ENCODE measurements around the gene VASH2. TPM values are rescaled to one million over a fixed set of nuclear protein-coding genes. Genes with fewer than 3 reads are reported as not detected.
"Not testable (repeated sequence)": the region's sequence is repeated elsewhere in the genome, so short reads cannot be mapped to it uniquely, and the experiment has no call there.

The VASH2 gene
- polyA plus RNA-seq, 3 donors, result 21.5 to 24.7 (median 22.7) TPM

GRCh38 chr1:212951947-212952640 lies 1.8 kb downstream of the VASH2 start:
- no peak for DNase-seq (ENCODE audit: extremely low read depth in 1 of 11, low read depth in 9 of 11, low spot score in 4 of 11)

GRCh38 chr1:212952641-212952976 lies 2.3 kb downstream of the VASH2 start:
- DNase-seq (ENCODE audit: extremely low read depth in 1 of 11, low read depth in 9 of 11, low spot score in 4 of 11), result no peak

GRCh38 chr1:212953321-212953720 lies 3.0 kb downstream of the VASH2 start:
- no peak for DNase-seq (ENCODE audit: extremely low read depth in 1 of 11, low read depth in 9 of 11, low spot score in 4 of 11)

GRCh38 chr1:212954514-212954913 lies 4.2 kb downstream of the VASH2 start:
- no peak for DNase-seq (ENCODE audit: extremely low read depth in 1 of 11, low read depth in 9 of 11, low spot score in 4 of 11)

- no peak for DNase-seq (ENCODE audit: extremely low read depth in 1 of 11, low read depth in 9 of 11, low spot score in 4 of 11)
These were observed 4.8 kb downstream of the VASH2 start for GRCh38 chr1:212955098-212955497.

GRCh38 chr1:212955961-212956620 lies 5.8 kb downstream of the VASH2 start:
- DNase-seq (ENCODE audit: extremely low read depth in 1 of 11, low read depth in 9 of 11, low spot score in 4 of 11), result no peak

- DNase-seq (ENCODE audit: extremely low read depth in 1 of 11, low read depth in 9 of 11, low spot score in 4 of 11), result no peak
These were observed 7.2 kb downstream of the VASH2 start for GRCh38 chr1:212957546-212957945.

- no peak for DNase-seq (ENCODE audit: extremely low read depth in 1 of 11, low read depth in 9 of 11, low spot score in 4 of 11)
These were observed 7.8 kb downstream of the VASH2 start for GRCh38 chr1:212958175-212958574.

GRCh38 chr1:212959266-212960220 lies 9.2 kb downstream of the VASH2 start:
- no peak for DNase-seq (ENCODE audit: extremely low read depth in 1 of 11, low read depth in 9 of 11, low spot score in 4 of 11)

GRCh38 chr1:212960932-212961331 lies 10.6 kb downstream of the VASH2 start:
- no peak for DNase-seq (ENCODE audit: extremely low read depth in 1 of 11, low read depth in 9 of 11, low spot score in 4 of 11)

- no peak for DNase-seq (ENCODE audit: extremely low read depth in 1 of 11, low read depth in 9 of 11, low spot score in 4 of 11)
These were observed 12.2 kb downstream of the VASH2 start for GRCh38 chr1:212962509-212962908.

- no peak for DNase-seq (ENCODE audit: extremely low read depth in 1 of 11, low read depth in 9 of 11, low spot score in 4 of 11)
These were observed 13.8 kb downstream of the VASH2 start for GRCh38 chr1:212964102-212964501.

GRCh38 chr1:212964993-212965392 lies 14.7 kb downstream of the VASH2 start:
- DNase-seq (ENCODE audit: extremely low read depth in 1 of 11, low read depth in 9 of 11, low spot score in 4 of 11), result not testable (repeated sequence)

- no peak for DNase-seq (ENCODE audit: extremely low read depth in 1 of 11, low read depth in 9 of 11, low spot score in 4 of 11)
These were observed 16.3 kb downstream of the VASH2 start for GRCh38 chr1:212966616-212967015.

GRCh38 chr1:212967801-212968200 lies 17.5 kb downstream of the VASH2 start:
- DNase-seq (ENCODE audit: extremely low read depth in 1 of 11, low read depth in 9 of 11, low spot score in 4 of 11), result no peak

GRCh38 chr1:212968368-212968863 lies 18.1 kb downstream of the VASH2 start:
- DNase-seq (ENCODE audit: extremely low read depth in 1 of 11, low read depth in 9 of 11, low spot score in 4 of 11), result no peak

GRCh38 chr1:212970085-212970484 lies 19.7 kb downstream of the VASH2 start:
- peak in 4 of 11 donors; percentile 47 to 64 (median 54) for DNase-seq (ENCODE audit: extremely low read depth in 1 of 11, low read depth in 9 of 11, low spot score in 4 of 11)

- no peak for DNase-seq (ENCODE audit: extremely low read depth in 1 of 11, low read depth in 9 of 11, low spot score in 4 of 11)
These were observed 21.0 kb downstream of the VASH2 start for GRCh38 chr1:212971312-212971711.

- no peak for DNase-seq (ENCODE audit: extremely low read depth in 1 of 11, low read depth in 9 of 11, low spot score in 4 of 11)
These were observed 23.1 kb downstream of the VASH2 start for GRCh38 chr1:212973426-212973825.

- no peak for DNase-seq (ENCODE audit: extremely low read depth in 1 of 11, low read depth in 9 of 11, low spot score in 4 of 11)
These were observed 23.6 kb downstream of the VASH2 start for GRCh38 chr1:212973899-212974298.

Measured in renal cortex interstitium (tissue), 11 donors.